ENCODE data around the gene MAST2.
A peak's percentile ranks its signal among the peaks of the same experiment; 100 is the strongest.
"Not testable (repeated sequence)": the region's sequence is repeated elsewhere in the genome, so short reads cannot be mapped to it uniquely, and the experiment has no call there.

Gene MAST2

GRCh38 chr1:45800899-45801298 lies 2.5 kb upstream of the MAST2 start:
- H3K79me2 ChIP-seq (ENCODE audit: low read length) = peaks cover 20% of the 10 kb centered on the region
- TF ChIP-seq CTCF (IDR thresholded peaks at IDR 0.05; ENCODE audit: low read length) = no peak
- no peak for TF ChIP-seq EZH2phosphoT487 (IDR thresholded peaks at IDR 0.05; ENCODE audit: low read length)
- no peak for TF ChIP-seq EZH2 (optimal IDR thresholded peaks at IDR 0.05; ENCODE audit: low read depth, low read length)
- no peak for DNase-seq

GRCh38 chr1:45802343-45803298 lies 791 bp upstream of the MAST2 start:
- Histone ChIP-seq H3K9ac (ENCODE audit: low read length) (peak overlapping the region; percentile 53; the same call in 1 of the 2 replicates), H3K4me1 (ENCODE audit: low read length) (peaks cover 17% of the 10 kb centered on the region)

More at GRCh38 chr1:45800899-45801298, 2.5 kb upstream of the MAST2 start:
- Histone ChIP-seq H2AFZ (ENCODE audit: low read length) (no peak overlapping the region), H3K9me3 (replicated peaks; ENCODE audit: insufficient read depth, low read length) (no peaks in the 10 kb centered on the region), H3K4me1 (ENCODE audit: low read length) (peaks cover 17% of the 10 kb centered on the region), H3K4me3 (ENCODE audit: low read length) (no peak overlapping the region), H3K27me3 (replicated peaks; ENCODE audit: insufficient read depth, low read length) (no peaks in the 10 kb centered on the region), H3F3A (ENCODE audit: insufficient read depth, low read length) (peaks cover 5% of the 10 kb centered on the region), H3K27ac (ENCODE audit: low read length) (no peak overlapping the region), H3K36me3 (replicated peaks; ENCODE audit: insufficient read depth, low read length) (no peaks in the 10 kb centered on the region), H3K9ac (ENCODE audit: low read length) (no peak overlapping the region), H4K20me1 (ENCODE audit: insufficient read depth, low read length) (no peaks in the 10 kb centered on the region), H3K4me2 (ENCODE audit: low read depth, low read length) (no peak overlapping the region), H3K9me2 (replicated peaks; ENCODE audit: insufficient read depth, low read length) (no peaks in the 10 kb centered on the region)

GRCh38 chr1:45803781-45804668 lies 613 bp downstream of the MAST2 start:
- peak; percentile 14 for DNase-seq
- peaks cover 50% of the 10 kb centered on the region for H3K79me2 ChIP-seq (ENCODE audit: low read length)
- not testable (repeated sequence) for H3K9me3 ChIP-seq (replicated peaks; ENCODE audit: insufficient read depth, low read length); H3K27me3 ChIP-seq (replicated peaks; ENCODE audit: insufficient read depth, low read length); H4K20me1 ChIP-seq (ENCODE audit: insufficient read depth, low read length); H3K27ac ChIP-seq (ENCODE audit: low read length); H3K9me2 ChIP-seq (replicated peaks; ENCODE audit: insufficient read depth, low read length); H3F3A ChIP-seq (ENCODE audit: insufficient read depth, low read length); H3K36me3 ChIP-seq (replicated peaks; ENCODE audit: insufficient read depth, low read length)
- H3K4me2 ChIP-seq (ENCODE audit: low read depth, low read length) = peak overlapping the region; percentile 72
- H2AFZ ChIP-seq (ENCODE audit: low read length) = peak overlapping the region; percentile 26
- peak overlapping the region; percentile 51; the same call in 1 of the 2 replicates for H3K9ac ChIP-seq (ENCODE audit: low read length)
- peak overlapping the region; percentile 65 for H3K4me3 ChIP-seq (ENCODE audit: low read length)
- H3K4me1 ChIP-seq (ENCODE audit: low read length) = peaks cover 17% of the 10 kb centered on the region

More at GRCh38 chr1:45802343-45803298, 791 bp upstream of the MAST2 start:
- peak overlapping the region; percentile 94 for H2AFZ ChIP-seq (ENCODE audit: low read length)
- H3K36me3 ChIP-seq (replicated peaks; ENCODE audit: insufficient read depth, low read length) = no peaks in the 10 kb centered on the region
- H4K20me1 ChIP-seq (ENCODE audit: insufficient read depth, low read length) = no peaks in the 10 kb centered on the region
- DNase-seq = peak; percentile 65
- peak overlapping the region; percentile 58; the same call in 1 of the 2 replicates for H3K27ac ChIP-seq (ENCODE audit: low read length)
- H3K4me3 ChIP-seq (ENCODE audit: low read length) = peak overlapping the region; percentile 57
- no peaks in the 10 kb centered on the region for H3K9me3 ChIP-seq (replicated peaks; ENCODE audit: insufficient read depth, low read length)
- H3K27me3 ChIP-seq (replicated peaks; ENCODE audit: insufficient read depth, low read length) = no peaks in the 10 kb centered on the region
- H3K9me2 ChIP-seq (replicated peaks; ENCODE audit: insufficient read depth, low read length) = no peaks in the 10 kb centered on the region
- no peak for TF ChIP-seq EZH2phosphoT487 (IDR thresholded peaks at IDR 0.05; ENCODE audit: low read length)
- no peak for TF ChIP-seq EZH2 (optimal IDR thresholded peaks at IDR 0.05; ENCODE audit: low read depth, low read length)
- no peak for TF ChIP-seq CTCF (IDR thresholded peaks at IDR 0.05; ENCODE audit: low read length)
- H3K4me2 ChIP-seq (ENCODE audit: low read depth, low read length) = peak overlapping the region; percentile 90
- peaks cover 5% of the 10 kb centered on the region for H3F3A ChIP-seq (ENCODE audit: insufficient read depth, low read length)
- H3K79me2 ChIP-seq (ENCODE audit: low read length) = peaks cover 36% of the 10 kb centered on the region
